ENCODE results near the gene PHC2. TPM values are rescaled to one million over a fixed set of nuclear protein-coding genes. Genes with fewer than 3 reads are reported as not detected.

PHC2 gene
- total and polyA plus RNA-seq, 9 of the 15 experiments (the other 6 are each of a cell fraction or from before 2014, with no cell fraction given) = 3.1 to 67.6 (median 34.6) TPM

DNA sequence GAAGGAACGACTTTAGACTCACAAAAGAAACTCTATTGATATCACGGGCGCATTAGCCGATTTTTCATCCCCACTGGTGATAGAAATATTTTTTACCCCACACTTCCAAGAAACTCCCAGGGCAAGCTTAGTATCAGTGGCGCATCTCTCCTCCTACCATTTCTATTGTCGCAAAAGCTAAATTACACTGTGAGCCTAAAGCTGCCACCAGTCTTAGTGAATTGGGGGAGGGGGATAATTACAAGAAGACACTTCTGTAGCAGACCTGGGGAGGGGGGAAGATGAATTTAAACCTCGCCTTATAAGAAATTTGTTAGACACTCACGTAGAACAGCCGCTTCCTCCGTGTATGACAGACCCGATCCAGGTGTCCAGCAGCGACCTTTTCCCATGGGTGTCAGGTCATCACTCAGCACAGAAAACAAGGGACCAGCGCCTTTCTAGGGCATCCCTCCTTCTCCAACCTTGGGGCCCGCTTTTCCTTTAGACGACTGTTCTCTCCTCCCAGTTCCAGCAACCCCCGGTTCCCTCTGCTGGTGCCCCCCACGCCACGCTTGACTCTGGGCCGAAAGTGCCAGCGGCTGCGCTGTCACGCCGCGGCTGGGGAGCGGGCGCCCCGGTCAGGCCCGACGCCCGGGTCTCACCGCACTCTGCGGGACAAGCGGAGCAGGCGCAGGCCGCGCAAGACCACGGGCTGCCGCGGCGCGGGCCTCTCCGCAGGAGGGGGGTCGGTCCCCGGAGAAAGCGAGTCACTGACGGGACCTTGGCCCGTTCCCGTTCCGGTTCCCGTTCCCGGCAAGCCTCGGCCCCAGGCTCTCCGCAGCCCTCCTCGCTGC lies 821 bp downstream of the PHC2 start (continued):
- TF ChIP-seq, protein P1, sequence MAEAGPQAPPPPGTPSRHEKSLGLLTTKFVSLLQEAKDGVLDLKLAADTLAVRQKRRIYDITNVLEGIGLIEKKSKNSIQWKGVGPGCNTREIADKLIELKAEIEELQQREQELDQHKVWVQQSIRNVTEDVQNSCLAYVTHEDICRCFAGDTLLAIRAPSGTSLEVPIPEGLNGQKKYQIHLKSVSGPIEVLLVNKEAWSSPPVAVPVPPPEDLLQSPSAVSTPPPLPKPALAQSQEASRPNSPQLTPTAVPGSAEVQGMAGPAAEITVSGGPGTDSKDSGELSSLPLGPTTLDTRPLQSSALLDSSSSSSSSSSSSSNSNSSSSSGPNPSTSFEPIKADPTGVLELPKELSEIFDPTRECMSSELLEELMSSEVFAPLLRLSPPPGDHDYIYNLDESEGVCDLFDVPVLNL (CRISPR knock-in tag; IDR thresholded peaks at IDR 0.05; ENCODE audit: low read depth) = no peak
- TF ChIP-seq PHF20 (IDR thresholded peaks at IDR 0.05; ENCODE audit: partially characterized antibody) (no peak), THRAP3 (IDR thresholded peaks at IDR 0.05; ENCODE audit: borderline replicate concordance) (no peak), ATF7 (IDR thresholded peaks at IDR 0.05) (no peak), DLX4 (CRISPR knock-in tag; IDR thresholded peaks at IDR 0.05) (no peak), PCBP1 (IDR thresholded peaks at IDR 0.05; ENCODE audit: low read depth, low read length, poor library complexity, severe bottlenecking) (peak; percentile 51), MED1 (CRISPR knock-in tag; IDR thresholded peaks at IDR 0.05; ENCODE audit: borderline replicate concordance) (no peak), DPF2 (IDR thresholded peaks at IDR 0.05) (no peak), CUX1 (CRISPR knock-in tag; IDR thresholded peaks at IDR 0.05) (no peak), PRPF4 (IDR thresholded peaks at IDR 0.05; ENCODE audit: insufficient read depth, low read depth, low read length, poor library complexity, severe bottlenecking) (no peak), ZNF717 (CRISPR knock-in tag; IDR thresholded peaks at IDR 0.05) (no peak), ARHGAP35 (IDR thresholded peaks at IDR 0.05; ENCODE audit: partially characterized antibody) (no peak), RBM34 (IDR thresholded peaks at IDR 0.05; ENCODE audit: borderline replicate concordance, insufficient read depth, low read length) (no peak), ERF (CRISPR knock-in tag; IDR thresholded peaks at IDR 0.05) (no peak), ZNF347 (CRISPR knock-in tag; IDR thresholded peaks at IDR 0.05; ENCODE audit: low read depth) (no peak), EWSR1 (IDR thresholded peaks at IDR 0.05; ENCODE audit: borderline replicate concordance, low read depth, partially characterized antibody) (no peak), HMGN3 (IDR thresholded peaks at IDR 0.05; ENCODE audit: borderline replicate concordance, extremely low read depth, insufficient read length, low read depth, low read length) (no peak)
- TF ChIP-seq, protein P2, sequence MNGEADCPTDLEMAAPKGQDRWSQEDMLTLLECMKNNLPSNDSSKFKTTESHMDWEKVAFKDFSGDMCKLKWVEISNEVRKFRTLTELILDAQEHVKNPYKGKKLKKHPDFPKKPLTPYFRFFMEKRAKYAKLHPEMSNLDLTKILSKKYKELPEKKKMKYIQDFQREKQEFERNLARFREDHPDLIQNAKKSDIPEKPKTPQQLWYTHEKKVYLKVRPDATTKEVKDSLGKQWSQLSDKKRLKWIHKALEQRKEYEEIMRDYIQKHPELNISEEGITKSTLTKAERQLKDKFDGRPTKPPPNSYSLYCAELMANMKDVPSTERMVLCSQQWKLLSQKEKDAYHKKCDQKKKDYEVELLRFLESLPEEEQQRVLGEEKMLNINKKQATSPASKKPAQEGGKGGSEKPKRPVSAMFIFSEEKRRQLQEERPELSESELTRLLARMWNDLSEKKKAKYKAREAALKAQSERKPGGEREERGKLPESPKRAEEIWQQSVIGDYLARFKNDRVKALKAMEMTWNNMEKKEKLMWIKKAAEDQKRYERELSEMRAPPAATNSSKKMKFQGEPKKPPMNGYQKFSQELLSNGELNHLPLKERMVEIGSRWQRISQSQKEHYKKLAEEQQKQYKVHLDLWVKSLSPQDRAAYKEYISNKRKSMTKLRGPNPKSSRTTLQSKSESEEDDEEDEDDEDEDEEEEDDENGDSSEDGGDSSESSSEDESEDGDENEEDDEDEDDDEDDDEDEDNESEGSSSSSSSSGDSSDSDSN (IDR thresholded peaks at IDR 0.05; ENCODE audit: borderline replicate concordance in 1 of 2, low read depth in 2 of 2, low read length in 2 of 2) = 0 out of 4 replicates have a peak, but pooled peaks of 1 of the 2 experiments have one; percentile 36

Data from K562 (cell line).